ENCODE measurements around the gene ADAM17.
"Not testable (repeated sequence)": the region's sequence is repeated elsewhere in the genome, so short reads cannot be mapped to it uniquely, and the experiment has no call there.

The ADAM17 gene

DNA sequence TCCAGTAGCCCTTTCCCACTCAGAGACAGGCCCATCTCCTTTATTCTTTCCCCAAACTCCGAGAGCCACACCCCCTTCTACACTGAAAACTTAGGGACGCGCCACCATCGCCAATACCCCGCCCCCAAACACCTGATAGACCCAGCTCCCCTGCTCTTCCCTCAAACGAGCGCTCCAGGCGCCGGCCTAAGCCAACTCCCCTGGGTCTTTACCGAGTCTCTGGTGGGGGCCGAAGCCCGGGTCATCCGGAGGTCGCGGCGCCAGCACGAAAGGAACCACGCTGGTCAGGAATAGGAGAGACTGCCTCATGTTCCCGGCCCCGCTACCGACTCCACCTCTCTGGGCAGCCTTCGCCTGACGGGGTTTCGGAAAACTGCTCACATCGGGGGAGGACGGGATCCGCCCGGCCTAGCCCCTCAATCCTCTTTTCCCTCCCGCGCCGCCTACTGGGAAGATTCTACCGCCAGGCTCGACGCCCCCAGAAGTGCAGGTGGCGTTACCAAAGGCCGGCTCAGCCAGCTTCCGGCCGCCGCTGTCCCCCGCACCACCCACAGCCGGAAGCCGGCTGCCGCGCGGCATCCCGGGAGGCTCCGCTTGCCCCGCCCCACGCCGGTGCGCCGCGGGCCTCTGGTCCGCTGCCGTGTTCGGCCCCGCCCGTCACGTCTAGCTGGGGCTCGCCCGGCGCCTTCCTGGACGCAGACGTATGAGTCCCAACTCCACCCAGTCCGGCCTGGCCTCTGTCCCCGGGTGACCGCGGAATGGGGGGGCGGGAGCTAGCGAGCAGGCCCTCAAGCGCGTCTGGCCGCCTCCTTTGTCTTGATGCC lies at the start of gene ADAM17:
ADAM17 (minus strand) TSS at position 534 of the 824 bp plus-strand sequence; CDS start at position 309, 225 bp downstream.
- DNase-seq: peak; percentile 90

- no peak for DNase-seq
Measured at GRCh38 chr2:9602412-9602811, 46.8 kb upstream of the ADAM17 start.

DNA sequence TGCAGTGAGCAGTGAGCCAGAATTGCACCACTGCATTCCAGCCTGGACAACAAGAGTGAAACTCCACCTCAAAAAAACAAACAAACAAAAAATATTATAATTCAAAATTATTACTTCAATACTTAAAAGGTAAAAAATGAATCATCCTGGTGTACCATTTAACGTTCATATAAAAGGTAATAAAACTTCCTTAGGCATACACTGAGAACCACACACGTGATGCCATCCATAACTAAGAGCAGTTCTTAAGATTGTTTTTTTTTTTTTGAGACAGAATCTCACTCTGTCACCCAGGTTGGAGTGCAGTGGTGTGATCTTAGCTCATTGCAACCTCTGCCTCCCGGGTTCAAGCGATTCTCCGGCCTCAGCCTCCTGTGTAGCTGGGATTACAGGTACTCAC lies 45.8 kb upstream of the ADAM17 start:
- DNase-seq: no peak

GRCh38 chr2:9599430-9599829 lies 43.8 kb upstream of the ADAM17 start:
- DNase-seq: no peak

DNA sequence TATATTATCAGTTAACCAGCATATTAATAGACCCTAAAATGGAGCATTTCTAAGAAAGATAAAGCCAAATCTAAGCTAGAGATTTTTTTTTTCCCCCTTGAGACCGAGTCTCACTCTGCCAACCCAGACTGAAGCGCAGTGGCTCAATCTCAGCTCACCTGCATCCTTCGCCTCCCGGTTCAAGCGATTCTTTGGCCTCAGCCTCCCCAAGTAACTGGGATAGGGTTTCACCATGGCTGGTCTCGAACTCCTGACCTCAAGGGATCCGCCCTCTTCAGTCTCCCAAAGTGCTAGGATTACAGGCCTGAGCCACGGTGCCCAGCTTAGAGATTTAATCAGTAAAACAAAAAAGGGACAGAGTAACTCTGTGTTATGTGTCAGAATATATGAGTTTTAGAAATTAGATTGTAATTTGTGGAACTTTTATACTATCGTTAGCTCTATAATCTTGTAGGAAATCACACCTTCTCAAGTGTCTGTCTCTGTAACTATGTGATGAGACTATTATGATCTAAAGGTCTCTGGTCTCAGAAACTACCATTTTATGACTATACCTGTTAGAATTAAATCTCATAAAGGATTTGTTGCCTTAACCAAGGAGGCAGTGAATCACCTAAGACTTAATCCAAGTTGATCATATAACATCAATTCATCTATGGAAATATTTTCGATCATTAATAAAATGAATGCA lies 41.1 kb upstream of the ADAM17 start:
- DNase-seq: no peak

GRCh38 chr2:9595746-9596145 lies 40.1 kb upstream of the ADAM17 start:
- no peak for DNase-seq

DNA sequence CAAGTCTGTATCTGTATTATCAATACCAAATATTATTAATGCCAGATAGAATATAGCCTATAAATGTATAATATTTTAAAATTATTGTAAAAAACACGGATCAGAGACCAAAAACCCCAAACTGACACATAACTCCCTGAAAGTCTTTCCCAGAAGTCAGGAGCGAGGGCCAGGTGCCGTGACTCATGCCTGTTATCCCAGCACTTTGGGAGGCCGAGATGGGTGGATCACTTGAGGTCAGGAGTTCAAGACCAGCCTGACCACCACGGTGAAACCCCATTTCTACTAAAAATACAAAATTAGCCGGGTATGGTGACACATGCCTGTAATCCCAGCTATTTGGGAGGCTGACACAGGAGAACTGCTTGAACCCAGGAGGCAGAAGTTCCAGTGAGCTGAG lies 39.6 kb upstream of the ADAM17 start:
- DNase-seq: not testable (repeated sequence)

GRCh38 chr2:9594366-9595054 lies 38.9 kb upstream of the ADAM17 start:
- no peak for DNase-seq

- no peak for DNase-seq
Measured at GRCh38 chr2:9593925-9594324, 38.3 kb upstream of the ADAM17 start.

DNA sequence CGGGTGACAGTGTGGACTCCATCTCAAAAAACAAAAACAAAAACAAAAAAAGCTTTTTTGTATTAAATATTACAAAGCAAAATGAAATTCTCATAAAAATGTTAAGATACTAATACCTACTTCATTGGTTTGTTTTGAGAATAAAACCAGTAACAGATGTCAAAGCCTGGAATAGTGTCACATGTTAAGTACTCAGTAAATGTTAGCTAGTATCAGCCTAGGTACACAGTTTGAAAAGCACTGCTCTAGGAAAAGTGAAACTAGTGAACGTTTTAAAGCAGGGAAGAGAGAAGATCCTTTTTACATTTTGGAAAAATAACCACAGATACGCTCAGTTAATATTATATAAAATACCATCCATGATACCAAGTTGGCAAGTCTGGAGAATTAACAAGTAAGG lies 37.1 kb upstream of the ADAM17 start:
- no peak for DNase-seq

DNA sequence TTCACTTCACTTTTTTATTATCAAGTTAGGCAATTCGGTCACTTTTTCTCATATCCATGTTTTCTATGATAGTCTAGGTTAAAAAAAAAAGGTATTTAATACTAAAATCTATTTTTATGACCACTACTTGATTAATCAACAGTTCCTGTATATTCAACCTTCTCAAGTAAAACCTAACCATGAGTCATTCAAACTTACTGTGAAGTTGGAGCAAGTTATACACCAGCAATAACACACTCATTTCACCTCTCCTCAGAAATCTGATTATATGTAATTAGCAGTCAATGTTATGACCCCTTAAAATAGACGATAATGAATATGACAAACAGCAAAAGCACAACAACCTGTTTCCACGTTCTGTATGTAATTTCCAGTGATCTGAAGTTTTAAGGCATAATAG lies 35.0 kb upstream of the ADAM17 start:
- DNase-seq: no peak

DNA sequence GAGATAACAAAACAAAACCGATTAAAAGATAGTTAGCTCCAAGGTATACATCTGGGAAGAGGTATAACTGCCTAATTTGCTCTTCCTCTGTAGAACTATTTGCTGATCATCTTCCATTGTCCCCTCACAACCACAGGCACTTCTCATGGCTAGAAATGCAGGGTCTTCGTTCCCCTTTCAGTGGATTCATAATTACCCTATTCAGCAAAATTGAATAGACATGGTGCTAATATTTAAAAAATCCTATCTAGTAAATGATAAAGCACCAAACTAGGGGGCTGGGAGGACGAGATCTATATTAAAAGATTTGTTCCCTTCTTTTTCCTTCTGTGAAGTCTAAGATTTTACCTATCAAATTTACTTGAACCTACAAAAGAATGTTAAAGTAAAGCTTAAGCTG lies 30.8 kb upstream of the ADAM17 start:
- DNase-seq: no peak

DNA sequence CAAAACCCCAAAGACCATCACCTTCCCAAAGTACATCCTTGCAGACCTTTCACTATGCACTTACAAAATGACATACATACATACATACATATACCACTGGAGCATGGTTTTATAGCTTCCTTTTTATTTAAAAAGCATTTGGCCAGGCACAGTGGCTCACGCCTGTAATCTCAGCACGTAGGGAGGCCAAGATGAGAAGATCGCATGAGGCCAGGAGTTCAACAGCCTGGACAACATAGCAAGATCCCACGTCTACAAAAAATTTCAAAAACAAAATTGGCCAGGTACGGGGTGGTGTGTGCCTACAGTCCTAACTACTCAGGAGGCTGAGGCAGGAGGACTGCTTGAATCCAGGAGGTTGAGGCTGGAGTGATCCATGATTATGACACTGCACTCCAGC lies 29.9 kb upstream of the ADAM17 start:
- no peak for DNase-seq

DNA sequence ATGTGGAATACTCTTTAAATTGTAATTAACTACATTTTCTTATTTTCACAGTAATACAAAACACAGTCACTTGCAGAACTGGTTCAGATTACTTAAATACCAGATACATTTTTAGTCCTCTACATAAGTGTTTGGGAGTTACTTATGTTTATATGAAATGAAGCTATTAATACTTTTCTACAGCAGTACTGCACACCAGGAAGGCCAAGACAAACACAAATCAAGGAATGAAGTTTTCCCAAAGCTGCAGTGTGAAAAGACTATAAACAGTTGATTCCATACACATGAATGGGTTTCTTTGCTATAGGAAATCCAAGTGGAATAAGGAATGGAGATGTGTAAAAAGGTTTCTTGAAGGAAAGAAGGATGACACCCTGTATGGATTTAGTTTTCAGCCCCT lies 29.3 kb upstream of the ADAM17 start:
- not testable (repeated sequence) for DNase-seq

DNA sequence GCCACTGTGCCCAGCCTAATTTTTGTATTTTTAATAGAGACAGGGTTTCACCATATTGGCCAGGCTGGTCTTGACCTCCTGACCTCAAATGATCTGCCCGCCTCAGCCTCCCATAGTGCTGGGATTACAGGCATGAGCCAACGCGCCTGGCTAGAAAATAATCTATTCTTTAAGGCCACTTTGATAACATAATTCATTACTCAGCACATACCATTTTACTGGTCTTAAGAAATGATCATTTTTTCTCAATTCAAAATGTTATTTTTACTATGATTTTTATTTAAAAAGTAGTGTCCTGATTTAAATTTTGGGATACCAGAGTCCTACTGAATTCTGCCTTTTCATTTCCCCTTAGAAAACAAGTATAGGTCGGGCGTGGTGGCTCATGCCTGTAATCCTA lies 27.0 kb upstream of the ADAM17 start:
- DNase-seq: no peak

GRCh38 chr2:9578467-9579235 lies 23.0 kb upstream of the ADAM17 start:
- no peak for DNase-seq

- no peak for DNase-seq
Measured at GRCh38 chr2:9574331-9574730, 18.7 kb upstream of the ADAM17 start.

DNA sequence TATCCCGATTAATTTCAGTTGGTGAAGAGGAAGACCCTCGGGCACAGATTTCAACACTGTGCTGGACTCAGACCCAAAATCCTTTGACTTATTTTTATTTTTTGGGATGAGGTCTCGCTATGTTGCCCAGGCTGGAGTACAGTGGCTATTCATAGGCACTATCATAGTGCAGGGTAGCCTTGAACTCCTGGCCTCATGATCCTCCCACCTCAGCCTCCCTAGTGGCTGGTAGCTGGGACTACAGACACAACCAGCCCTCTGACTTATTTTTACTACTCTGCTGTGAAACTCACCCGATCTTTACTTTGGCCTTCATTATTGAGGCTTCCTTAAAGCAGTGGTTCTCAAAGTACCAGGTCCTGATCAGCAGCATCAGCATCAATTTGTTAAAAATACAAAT lies 18.2 kb upstream of the ADAM17 start:
- DNase-seq: no peak

- no peak for DNase-seq
Measured at GRCh38 chr2:9573013-9573720, 17.5 kb upstream of the ADAM17 start.

DNA sequence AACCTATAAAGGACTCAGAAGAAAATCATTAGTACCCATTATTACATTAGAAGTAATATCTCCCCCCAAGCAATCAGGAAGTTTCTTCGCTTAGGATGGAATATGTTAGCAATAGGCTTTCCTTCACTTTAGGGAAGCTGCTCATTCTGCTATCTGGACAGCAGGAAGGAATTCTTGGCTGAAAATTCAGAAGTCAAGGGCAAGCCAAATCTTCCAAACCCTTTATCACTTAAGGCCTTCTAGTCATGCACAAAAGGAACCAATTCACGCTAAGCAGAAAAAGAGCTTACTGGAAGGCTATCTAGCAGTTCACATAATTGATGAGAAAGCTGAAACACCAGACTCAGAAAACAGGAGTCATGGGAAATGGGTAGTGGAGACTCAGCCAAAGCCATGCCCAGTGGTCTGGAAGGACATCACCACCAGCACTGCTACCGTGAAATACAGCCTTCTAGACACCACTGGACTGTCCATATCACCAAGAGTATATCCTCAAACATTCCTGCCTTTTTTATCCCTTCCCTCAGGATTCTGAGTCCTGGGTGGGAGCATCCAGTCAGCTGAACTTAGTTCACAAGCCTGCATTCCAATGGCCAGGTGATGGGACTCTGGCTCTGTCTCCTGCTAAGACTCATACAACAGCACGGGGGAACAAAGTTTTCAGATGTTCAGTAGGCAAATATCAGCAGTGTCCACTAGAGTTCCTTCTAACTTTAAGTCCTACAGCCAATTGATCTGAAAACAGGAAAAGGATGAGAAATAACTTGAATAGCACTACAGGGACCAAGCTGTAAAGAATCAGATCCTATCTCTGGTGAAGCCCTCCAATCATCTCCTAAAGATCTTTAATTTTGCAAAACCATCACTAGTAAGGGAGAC lies 14.8 kb upstream of the ADAM17 start:
- DNase-seq: no peak

DNA sequence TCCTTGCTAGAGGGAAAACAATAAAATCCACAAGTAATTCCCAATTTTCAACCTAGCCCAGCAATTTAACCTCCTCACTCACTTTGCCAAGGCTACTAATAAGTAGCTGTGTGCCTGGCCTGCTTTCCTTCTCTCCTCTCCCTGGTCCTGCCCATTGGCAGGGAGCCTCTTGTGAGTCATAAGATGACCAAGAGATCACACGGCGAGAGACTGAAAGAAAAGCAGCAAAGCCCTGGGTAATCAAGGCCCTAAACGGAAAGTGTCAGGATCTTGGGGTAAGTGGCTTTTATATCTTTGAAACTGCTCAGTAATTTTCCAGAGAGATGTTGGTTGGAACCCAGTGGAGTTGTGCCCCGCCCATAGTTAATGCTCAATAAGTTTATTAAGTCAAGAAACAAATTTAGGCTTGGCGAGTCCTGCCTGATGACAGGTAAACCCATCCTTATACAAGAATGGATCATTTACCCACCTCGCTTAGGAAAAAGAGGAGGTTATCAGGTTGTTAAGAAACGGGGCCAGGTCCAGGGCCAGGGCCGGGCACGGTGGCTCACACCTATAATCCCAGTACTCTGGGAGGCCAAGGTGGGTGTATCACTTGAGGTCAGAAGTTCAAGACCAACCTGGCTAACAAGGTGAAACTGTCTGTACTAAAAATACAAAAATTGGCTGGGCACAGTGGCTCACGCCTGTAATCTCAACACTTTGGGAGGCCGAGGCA lies 10.0 kb upstream of the ADAM17 start:
- DNase-seq: no peak
